ENCODE measurements around the gene ADAP1. TPM values are rescaled to one million over a fixed set of nuclear protein-coding genes. Genes with fewer than 3 reads are reported as not detected.

ADAP1 gene
- total RNA-seq, 4 donors from 2014 or later, result 84.9 to 360 (median 169) TPM

GRCh38 chr7:985915-986741, 31.6 kb upstream of the ADAP1 start:
- Histone ChIP-seq H3K27ac (no peak overlapping the region), H3K36me3 (no peaks in the 10 kb centered on the region), H3K4me1 (peaks cover 0 to 24% (median 17%) of the 10 kb centered on the region in 4 donors), H3K27me3 (peaks cover 38% of the 10 kb centered on the region), H3K9me3 (no peaks in the 10 kb centered on the region), H3K4me3 (no peak overlapping the region)
- DNase-seq, result no peak
- TF ChIP-seq POLR2A (IDR thresholded peaks at IDR 0.05), result no peak
- TF ChIP-seq POLR2AphosphoS5 (IDR thresholded peaks at IDR 0.05), result no peak
- no peak for TF ChIP-seq EP300 (IDR thresholded peaks at IDR 0.05; ENCODE audit: low read depth)
- TF ChIP-seq CTCF (IDR thresholded peaks at IDR 0.05), result no peak
- in situ Hi-C loops (cut with MboI; ENCODE audit: low pct_ligation_motif_present in 1 of 4, low pct_unique_long_range_greater_than_20kb in 1 of 4, low sequenced_read_pairs in 3 of 4) (loop anchor here in 3 of 4 donors (25.0 kb wide), 2 partner anchors 151 to 176 kb away; partner anchors contain the start of gene ZFAND2A (in 2 of the 3)), intact Hi-C loops (cut with DNase I; ENCODE audit: low total_unique reads) (no loop called here)
- 73 to 79% methylated on average over 5 to 32 of the region's 41 CpGs for whole genome bisulfite sequencing, 2 donors (ENCODE audit: low coverage in 1 of 2)

- H3K4me3 ChIP-seq, result no peak overlapping the region
- in situ Hi-C loops (cut with MboI; ENCODE audit: low pct_ligation_motif_present in 1 of 4, low pct_unique_long_range_greater_than_20kb in 1 of 4, low sequenced_read_pairs in 3 of 4) (loop anchor here in 3 of 4 donors (25.0 kb wide), 2 partner anchors 152 to 177 kb away; partner anchors contain the start of gene ZFAND2A (in 2 of the 3)), intact Hi-C loops (cut with DNase I; ENCODE audit: low total_unique reads) (no loop called here)
- H3K4me1 ChIP-seq, result peaks cover 0 to 24% (median 17%) of the 10 kb centered on the region in 4 donors
- H3K27me3 ChIP-seq, result peaks cover 38% of the 10 kb centered on the region
- WGBS, 2 donors (ENCODE audit: low coverage in 1 of 2), result 86% methylated on average over 13 of the region's 16 CpGs; no CpG with 5 or more reads in 1 of the 2 donors
- no peak overlapping the region for H3K27ac ChIP-seq
- no peaks in the 10 kb centered on the region for H3K9me3 ChIP-seq
- TF ChIP-seq EP300 (IDR thresholded peaks at IDR 0.05; ENCODE audit: low read depth) (no peak), POLR2AphosphoS5 (IDR thresholded peaks at IDR 0.05) (no peak), CTCF (IDR thresholded peaks at IDR 0.05) (no peak), POLR2A (IDR thresholded peaks at IDR 0.05) (no peak)
- no peak for DNase-seq
- no peaks in the 10 kb centered on the region for H3K36me3 ChIP-seq
These were observed 30.6 kb upstream of the ADAP1 start for GRCh38 chr7:985127-985416.

GRCh38 chr7:984361-985126, 30.1 kb upstream of the ADAP1 start:
- Histone ChIP-seq H3K27me3 (peaks cover 38% of the 10 kb centered on the region), H3K4me1 (peaks cover 0 to 24% (median 17%) of the 10 kb centered on the region in 4 donors), H3K36me3 (no peaks in the 10 kb centered on the region), H3K4me3 (no peak overlapping the region), H3K27ac (no peak overlapping the region), H3K9me3 (no peaks in the 10 kb centered on the region)
- no peak for TF ChIP-seq EP300 (IDR thresholded peaks at IDR 0.05; ENCODE audit: low read depth)
- TF ChIP-seq CTCF (IDR thresholded peaks at IDR 0.05), result no peak
- no peak for TF ChIP-seq POLR2A (IDR thresholded peaks at IDR 0.05)
- no peak for TF ChIP-seq POLR2AphosphoS5 (IDR thresholded peaks at IDR 0.05)
- in situ Hi-C loops (cut with MboI; ENCODE audit: low pct_ligation_motif_present in 1 of 4, low pct_unique_long_range_greater_than_20kb in 1 of 4, low sequenced_read_pairs in 3 of 4) (loop anchor here in 3 of 4 donors (25.0 kb wide), 2 partner anchors 153 to 178 kb away; partner anchors contain the start of gene ZFAND2A (in 2 of the 3)), intact Hi-C loops (cut with DNase I; ENCODE audit: low total_unique reads) (no loop called here)
- DNase-seq, result no peak
- 89% methylated on average over 25 of the region's 39 CpGs; no CpG with 5 or more reads in 1 of the 2 donors for WGBS, 2 donors (ENCODE audit: low coverage in 1 of 2)

- H3K36me3 ChIP-seq, result no peaks in the 10 kb centered on the region
- intact Hi-C loops (cut with DNase I; ENCODE audit: low total_unique reads), result no loop called here
- H3K27ac ChIP-seq, result no peak overlapping the region
- WGBS, 2 donors (ENCODE audit: low coverage in 1 of 2), result 91% methylated on average over 15 of the region's 20 CpGs; no CpG with 5 or more reads in 1 of the 2 donors
- DNase-seq, result no peak
- H3K27me3 ChIP-seq, result peaks cover 33% of the 10 kb centered on the region
- peaks cover 0 to 22% (median 16%) of the 10 kb centered on the region in 4 donors for H3K4me1 ChIP-seq
- in situ Hi-C loops (cut with MboI; ENCODE audit: low pct_ligation_motif_present in 1 of 4, low pct_unique_long_range_greater_than_20kb in 1 of 4, low sequenced_read_pairs in 3 of 4), result loop anchor here in 3 of 4 donors (25.0 kb wide), 2 partner anchors 154 to 179 kb away; partner anchors contain the start of gene ZFAND2A (in 2 of the 3)
- no peaks in the 10 kb centered on the region for H3K9me3 ChIP-seq
- H3K4me3 ChIP-seq, result no peak overlapping the region
- TF ChIP-seq CTCF (IDR thresholded peaks at IDR 0.05), result no peak
These were observed 29.2 kb upstream of the ADAP1 start for GRCh38 chr7:983616-984071.

Measured in transverse colon (tissue), 4 donors.